ENCODE results near the gene RASA1. TPM values are rescaled to one million over a fixed set of nuclear protein-coding genes. Genes with fewer than 3 reads are reported as not detected.

RASA1 gene
- total and polyA plus RNA-seq, 9 of the 15 experiments (the other 6 are each of a cell fraction or from before 2014, with no cell fraction given) = 3.2 to 17.3 (median 9.2) TPM

DNA sequence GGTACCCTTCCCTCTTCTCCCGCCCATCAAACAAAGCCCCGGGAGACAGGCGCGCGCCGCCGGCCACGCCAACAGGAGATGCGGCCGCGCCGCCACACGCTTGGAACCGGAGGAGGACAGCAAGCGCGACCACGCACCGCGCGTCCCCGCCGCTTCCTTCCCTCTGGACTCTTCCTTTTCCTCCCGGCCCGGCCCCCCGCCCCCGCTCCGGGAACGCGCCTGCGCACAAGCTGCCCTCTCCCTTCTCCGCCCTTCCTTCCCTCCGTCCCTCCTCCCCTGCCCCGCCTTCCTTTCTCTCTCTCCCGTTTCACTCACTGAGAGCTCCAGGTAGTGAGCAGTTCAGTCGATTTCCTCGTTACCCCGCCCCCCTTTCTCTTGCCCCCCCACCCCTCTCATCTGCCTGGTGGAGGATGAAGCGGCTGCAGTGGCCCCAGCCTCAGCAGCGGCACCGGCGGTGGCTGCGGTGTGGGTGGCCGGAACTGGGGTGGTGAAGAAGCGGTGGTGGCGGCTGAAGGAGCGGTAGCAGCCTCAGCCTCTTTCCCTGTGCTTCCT lies at the start of gene RASA1 (continued):
- TF ChIP-seq CHD1 (IDR thresholded peaks at IDR 0.05; ENCODE audit: low read length) (peak; percentile 19), POLR2H (tag; IDR thresholded peaks at IDR 0.05; ENCODE audit: low read depth) (peak; percentile 89), MEF2A (IDR thresholded peaks at IDR 0.05; ENCODE audit: control insufficient read depth, low read depth, low read length) (no peak), PRPF4 (IDR thresholded peaks at IDR 0.05; ENCODE audit: insufficient read depth, low read depth, low read length, poor library complexity, severe bottlenecking) (no peak), ZNF224 (CRISPR knock-in tag; IDR thresholded peaks at IDR 0.05) (no peak), POU5F1 (IDR thresholded peaks at IDR 0.05; ENCODE audit: borderline replicate concordance, low read depth, low read length, partially characterized antibody) (no peak), ZBED1 (IDR thresholded peaks at IDR 0.05) (no peak; the same call in 1 of the 2 replicates), CSDE1 (IDR thresholded peaks at IDR 0.05) (no peak), PYGO2 (tag; IDR thresholded peaks at IDR 0.05) (no peak), NBN (IDR thresholded peaks at IDR 0.05; ENCODE audit: low read depth) (peak; percentile 14; the same call in 1 of the 2 replicates), NUFIP1 (IDR thresholded peaks at IDR 0.05; ENCODE audit: partially characterized antibody) (no peak), POLR2A (conservative IDR thresholded peaks at IDR 0.05) (peak; percentile 96), ADNP (tag; IDR thresholded peaks at IDR 0.05) (no peak), HDAC8 (tag; IDR thresholded peaks at IDR 0.05) (peak; percentile 35; the same call in 1 of the 2 replicates)
- TF ChIP-seq, protein P1, sequence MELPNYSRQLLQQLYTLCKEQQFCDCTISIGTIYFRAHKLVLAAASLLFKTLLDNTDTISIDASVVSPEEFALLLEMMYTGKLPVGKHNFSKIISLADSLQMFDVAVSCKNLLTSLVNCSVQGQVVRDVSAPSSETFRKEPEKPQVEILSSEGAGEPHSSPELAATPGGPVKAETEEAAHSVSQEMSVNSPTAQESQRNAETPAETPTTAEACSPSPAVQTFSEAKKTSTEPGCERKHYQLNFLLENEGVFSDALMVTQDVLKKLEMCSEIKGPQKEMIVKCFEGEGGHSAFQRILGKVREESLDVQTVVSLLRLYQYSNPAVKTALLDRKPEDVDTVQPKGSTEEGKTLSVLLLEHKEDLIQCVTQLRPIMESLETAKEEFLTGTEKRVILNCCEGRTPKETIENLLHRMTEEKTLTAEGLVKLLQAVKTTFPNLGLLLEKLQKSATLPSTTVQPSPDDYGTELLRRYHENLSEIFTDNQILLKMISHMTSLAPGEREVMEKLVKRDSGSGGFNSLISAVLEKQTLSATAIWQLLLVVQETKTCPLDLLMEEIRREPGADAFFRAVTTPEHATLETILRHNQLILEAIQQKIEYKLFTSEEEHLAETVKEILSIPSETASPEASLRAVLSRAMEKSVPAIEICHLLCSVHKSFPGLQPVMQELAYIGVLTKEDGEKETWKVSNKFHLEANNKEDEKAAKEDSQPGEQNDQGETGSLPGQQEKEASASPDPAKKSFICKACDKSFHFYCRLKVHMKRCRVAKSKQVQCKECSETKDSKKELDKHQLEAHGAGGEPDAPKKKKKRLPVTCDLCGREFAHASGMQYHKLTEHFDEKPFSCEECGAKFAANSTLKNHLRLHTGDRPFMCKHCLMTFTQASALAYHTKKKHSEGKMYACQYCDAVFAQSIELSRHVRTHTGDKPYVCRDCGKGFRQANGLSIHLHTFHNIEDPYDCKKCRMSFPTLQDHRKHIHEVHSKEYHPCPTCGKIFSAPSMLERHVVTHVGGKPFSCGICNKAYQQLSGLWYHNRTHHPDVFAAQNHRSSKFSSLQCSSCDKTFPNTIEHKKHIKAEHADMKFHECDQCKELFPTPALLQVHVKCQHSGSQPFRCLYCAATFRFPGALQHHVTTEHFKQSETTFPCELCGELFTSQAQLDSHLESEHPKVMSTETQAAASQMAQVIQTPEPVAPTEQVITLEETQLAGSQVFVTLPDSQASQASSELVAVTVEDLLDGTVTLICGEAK (IDR thresholded peaks at IDR 0.05) = peak; percentile 88
- TF ChIP-seq, protein P1 (CRISPR knock-in tag; IDR thresholded peaks at IDR 0.05) = no peak
- TF ChIP-seq, protein P2, sequence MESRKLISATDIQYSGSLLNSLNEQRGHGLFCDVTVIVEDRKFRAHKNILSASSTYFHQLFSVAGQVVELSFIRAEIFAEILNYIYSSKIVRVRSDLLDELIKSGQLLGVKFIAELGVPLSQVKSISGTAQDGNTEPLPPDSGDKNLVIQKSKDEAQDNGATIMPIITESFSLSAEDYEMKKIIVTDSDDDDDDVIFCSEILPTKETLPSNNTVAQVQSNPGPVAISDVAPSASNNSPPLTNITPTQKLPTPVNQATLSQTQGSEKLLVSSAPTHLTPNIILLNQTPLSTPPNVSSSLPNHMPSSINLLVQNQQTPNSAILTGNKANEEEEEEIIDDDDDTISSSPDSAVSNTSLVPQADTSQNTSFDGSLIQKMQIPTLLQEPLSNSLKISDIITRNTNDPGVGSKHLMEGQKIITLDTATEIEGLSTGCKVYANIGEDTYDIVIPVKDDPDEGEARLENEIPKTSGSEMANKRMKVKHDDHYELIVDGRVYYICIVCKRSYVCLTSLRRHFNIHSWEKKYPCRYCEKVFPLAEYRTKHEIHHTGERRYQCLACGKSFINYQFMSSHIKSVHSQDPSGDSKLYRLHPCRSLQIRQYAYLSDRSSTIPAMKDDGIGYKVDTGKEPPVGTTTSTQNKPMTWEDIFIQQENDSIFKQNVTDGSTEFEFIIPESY (CRISPR knock-in tag; IDR thresholded peaks at IDR 0.05) = peak; percentile 37; the same call in 1 of the 2 replicates
- TF ChIP-seq, protein P3, sequence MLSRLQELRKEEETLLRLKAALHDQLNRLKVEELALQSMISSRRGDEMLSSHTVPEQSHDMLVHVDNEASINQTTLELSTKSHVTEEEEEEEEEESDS (CRISPR knock-in tag; IDR thresholded peaks at IDR 0.05) = no peak

Data from K562 (cell line).